HG03442 (cell line): ENCODE results near the gene ZC3H7A.
"Not testable (repeated sequence)": the region's sequence is repeated elsewhere in the genome, so short reads cannot be mapped to it uniquely, and the experiment has no call there.

ENCODE experiments used
- ATAC-seq: cut with Tn5 transposase; IDR thresholded peaks from one replicate; pipeline ENCODE4 v1.9.1; 2021; ENCODE audit warnings: mild to moderate bottlenecking, moderate library complexity; ENCODE audit not compliant: unreplicated experiment

The ZC3H7A gene

DNA sequence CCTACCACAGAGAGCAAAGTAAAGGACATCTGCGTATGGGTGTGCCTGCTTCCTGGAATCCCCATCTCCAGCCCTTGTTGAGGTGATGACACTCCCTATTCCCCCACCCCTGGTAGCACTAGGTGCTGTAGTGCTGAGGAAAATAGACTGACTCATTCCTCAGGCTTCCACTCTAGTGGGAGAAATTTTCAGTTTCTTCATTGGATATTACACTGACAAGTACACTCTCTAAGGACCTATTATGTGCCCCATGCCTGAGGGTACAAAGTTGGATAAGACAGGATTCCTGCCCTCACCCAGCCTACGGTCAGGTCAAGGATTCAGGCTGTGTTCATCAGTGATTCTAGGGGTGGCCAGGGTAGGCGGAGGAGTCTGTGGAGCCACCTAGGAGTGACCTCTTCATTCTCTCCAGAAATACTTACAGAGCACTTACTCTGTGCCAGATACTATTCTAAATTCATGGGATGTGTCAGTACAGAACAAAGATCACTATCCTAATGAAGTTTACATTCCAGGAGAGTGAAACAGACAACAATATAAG, 4.5 kb upstream of the ZC3H7A start:
- ATAC-seq: no peak

GRCh38 chr16:11800382-11800718, 3.3 kb upstream of the ZC3H7A start:
- ATAC-seq: no peak

DNA sequence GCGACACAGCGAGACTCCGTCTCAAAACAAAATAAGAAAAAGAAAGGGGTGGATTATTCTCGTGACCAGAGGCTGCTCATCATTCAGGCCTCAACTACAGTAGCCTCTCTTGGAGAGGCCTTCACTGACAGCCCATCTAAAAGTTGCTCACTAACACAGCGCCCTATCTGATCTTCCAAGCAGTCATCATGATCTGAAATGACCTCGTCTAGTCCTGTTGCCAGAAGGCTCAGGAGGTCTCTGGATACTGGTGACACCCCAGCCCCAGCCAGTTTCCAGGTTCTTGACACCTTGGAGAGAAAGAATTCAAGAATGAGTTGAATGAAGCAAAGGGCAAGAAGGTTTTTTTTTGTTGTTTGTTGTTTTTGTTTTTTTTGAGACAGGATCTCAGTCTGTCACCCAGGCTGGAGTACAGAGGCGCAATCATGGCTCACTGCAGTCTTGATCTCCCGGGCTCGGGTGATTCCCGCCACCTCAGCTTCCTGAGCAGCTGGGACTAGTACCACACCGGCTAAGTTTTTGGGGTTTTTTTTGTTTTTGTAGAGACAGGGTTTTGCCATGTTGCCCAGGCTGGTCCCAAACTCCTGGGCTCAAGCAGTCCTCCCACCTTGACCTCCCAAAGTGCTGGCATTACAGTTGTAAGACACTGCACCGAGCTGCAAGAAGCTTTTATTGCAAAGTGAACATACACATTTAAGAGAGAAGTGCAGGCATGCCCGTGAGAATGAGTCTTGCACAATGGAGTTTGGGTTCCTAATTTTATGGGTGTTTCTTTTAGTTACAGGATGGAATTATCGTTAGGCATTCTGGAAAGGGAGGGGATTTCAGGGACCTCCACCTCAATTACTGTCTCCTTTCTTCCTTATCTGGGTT, 2.7 kb upstream of the ZC3H7A start:
- no peak for ATAC-seq

DNA sequence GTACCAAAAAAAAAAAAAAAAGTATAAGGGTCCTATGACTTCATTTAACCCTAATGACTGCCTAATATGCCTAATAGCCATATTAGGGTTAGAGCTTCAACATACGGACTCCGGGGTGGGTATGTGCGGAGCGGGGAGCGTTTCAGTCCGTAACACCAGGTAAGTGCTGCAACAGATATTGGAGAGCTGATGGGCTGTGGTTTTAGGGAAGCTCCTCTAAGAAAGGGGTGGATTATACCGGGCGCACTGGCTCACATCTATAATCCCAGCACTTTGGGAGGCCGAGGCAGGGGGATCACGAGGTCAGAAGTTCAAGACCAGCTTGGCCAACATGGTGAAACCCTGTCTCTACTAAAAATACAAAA, 1.9 kb upstream of the ZC3H7A start:
- no peak for ATAC-seq

- no peak for ATAC-seq
These were observed 870 bp upstream of the ZC3H7A start for GRCh38 chr16:11797957-11798299.

GRCh38 chr16:11796227-11797165, 562 bp downstream of the ZC3H7A start:
- no peak for ATAC-seq

GRCh38 chr16:11795887-11796226, 1.2 kb downstream of the ZC3H7A start:
- ATAC-seq: no peak

DNA sequence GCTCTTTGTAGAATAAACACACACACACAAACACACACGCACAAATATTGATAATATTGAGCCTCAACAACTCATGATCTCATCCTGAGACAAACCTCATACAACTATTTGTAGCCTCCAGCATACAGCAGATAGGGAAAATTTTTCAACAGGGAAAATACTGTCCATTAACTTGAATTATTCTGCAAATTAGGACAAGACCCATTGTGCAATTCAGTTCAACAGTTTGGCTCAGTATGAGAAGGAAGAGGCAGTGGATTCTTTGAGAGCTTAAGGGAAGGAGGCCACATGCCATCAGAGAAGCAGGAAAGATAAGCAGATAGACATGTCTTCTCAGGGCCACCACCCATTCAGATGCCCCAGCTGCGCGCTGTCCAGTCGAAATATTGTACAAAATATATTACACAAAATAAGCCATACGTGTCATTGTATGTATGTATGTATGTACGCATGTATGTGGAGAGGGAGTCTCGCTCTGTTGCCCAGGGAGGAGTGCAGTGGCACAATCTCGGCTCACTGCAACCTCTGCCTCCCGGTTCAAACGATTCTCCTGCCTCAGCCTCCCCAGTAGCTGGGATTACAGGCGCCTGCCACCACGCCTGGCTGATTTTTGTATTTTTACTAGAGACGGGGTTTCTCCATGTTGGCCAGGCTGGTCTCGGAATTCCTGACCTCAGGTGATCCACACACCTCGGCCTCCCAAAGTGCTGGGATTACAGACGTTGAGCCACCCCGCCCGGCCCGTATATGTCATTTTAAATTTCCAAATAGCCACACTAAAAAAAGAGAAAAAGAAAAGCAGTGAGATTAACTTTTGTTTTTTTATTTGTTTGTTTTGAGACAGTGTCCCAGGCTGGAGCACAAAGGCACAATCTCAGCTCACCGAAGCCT, 1.8 kb downstream of the ZC3H7A start:
- ATAC-seq: no peak

GRCh38 chr16:11794447-11794846, 2.6 kb downstream of the ZC3H7A start:
- no peak for ATAC-seq

- ATAC-seq: no peak
These were observed 3.2 kb downstream of the ZC3H7A start for GRCh38 chr16:11793840-11794239.

DNA sequence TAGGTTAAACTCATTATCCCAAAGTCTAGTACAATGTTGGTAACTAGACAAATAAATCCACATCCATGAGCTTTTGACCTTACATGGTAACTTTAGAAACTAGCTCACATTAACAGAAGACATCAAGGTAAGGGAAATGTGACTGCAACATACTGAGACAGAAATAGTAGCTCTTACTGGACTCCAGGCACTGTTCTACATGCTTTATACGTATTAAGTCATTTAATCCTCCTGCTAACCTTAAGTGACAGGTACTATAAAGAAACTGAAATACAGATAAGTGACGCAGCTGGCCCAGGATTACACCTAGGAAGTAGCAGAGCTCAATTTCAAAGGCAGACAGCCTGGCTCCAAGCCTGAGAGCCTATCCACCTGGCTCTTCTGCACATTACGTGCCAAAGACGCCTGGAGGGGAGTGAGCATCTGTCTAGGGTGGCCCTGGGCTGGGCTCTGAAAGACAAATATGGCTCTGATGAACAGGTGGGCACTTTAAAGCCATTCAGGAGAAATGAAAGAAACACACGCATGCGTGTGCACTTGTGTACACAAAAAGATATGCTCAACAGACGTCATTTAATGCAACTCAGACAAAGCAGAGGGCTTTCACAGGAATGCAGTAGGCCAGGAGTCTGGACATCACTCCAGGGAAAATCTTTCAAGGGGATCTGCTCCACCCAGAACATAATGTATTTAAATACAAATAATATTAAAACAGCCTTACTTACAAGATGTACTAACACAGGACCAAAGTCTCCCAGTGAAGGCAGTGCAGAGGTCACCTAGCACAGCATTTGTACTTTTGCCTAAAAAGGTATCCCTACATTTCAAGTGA, 4.4 kb downstream of the ZC3H7A start:
- no peak for ATAC-seq

DNA sequence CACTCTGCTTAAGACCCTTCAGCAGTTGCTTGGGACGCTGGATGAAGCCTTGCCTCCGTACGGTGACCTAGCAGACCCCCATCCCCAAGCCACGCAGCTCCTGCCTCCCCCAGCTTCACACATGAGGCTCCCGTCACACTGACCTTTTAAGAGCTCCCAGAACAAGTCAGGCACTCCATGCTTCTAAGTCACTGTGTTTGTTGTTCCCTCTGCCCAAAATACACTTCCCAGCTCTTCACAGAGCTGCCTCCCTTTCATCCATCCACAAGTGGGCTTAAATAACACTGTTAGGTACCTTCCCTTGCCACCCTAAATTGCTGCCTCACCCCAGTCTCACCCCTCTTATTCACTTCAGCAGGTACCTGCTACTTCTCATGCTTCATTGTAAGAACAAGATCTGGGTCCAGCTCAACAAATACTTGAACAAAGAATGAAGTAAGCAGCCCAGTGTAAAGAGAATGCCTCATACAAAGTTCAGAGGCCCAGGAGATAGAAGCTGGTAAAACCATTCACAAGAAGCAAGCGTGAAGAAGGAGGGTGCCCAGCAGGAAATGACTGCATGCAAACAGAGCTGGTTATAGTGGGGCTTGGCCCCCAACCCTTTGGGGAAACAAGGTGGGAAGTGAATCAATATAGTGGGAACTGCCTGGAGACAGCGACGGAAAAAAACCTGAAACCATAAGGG, 5.8 kb downstream of the ZC3H7A start:
- no peak for ATAC-seq

DNA sequence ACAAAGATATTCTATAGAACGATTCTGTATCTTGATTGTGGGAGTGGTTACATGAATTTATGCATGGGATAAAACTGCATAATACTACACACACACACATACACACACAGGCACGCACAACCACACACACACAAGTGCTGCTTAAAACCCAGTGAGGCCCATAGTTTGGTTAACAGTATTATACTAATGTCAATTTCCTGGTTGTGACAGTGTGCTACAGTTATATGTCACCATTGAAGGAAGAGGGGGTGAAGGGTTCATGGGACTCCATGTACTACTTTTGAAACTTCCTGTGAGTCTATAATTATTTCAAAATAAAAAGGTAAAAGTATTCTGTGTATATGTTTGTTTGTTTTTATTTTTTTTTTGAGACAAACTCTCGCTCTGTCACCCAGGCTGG, 8.1 kb downstream of the ZC3H7A start:
- ATAC-seq: no peak

GRCh38 chr16:11784980-11785599, 12.0 kb downstream of the ZC3H7A start:
- not testable (repeated sequence) for ATAC-seq

GRCh38 chr16:11784381-11784780, 12.7 kb downstream of the ZC3H7A start:
- not testable (repeated sequence) for ATAC-seq

DNA sequence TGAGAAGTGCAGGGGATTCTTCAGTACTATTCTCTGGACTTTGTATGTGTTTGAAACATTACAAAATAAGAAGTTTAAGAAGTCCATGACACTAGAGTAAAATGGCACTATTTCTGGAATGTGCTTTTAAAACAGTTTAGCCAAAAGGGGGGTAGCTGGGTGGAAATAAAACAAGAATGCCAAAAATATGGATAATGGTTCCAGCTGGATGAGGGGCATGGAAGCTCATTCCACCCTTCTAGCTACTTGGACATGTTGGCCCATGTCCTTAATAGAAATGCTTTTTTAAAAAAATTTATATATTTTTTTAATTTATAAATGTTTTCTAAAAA, 13.1 kb downstream of the ZC3H7A start:
- no peak for ATAC-seq

DNA sequence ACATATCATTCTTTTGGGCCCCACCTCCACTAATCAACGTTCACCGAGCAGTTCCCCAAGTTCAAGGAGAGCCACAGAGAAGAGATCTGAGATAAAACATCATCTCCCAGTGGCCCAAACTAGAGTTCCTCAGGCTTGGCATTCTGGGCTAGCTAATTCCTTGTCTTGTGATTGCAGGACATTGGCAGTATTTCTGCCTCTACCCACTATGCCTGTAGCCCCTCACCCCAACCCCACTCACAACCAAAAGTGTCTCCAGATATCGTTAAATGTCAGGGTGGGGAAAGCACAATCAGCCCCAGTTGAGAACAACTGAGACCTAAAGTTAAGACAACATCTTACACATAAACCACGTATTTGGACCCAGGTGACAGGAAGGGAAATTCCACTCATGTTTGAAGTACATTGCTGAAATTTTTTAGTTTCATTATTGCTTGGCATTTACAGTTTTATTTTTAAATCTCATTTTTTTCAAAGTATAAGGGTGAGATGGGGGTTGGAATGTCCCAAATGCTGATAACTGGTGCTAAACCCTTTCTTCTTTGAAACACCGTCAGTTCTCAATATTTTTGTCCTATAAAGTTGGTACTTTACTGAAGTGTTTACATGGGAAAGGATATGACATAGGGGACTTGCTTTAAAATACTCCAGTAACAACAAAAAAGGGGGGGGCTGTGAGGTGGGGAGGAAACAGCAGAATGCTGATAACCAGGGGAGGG, 13.6 kb downstream of the ZC3H7A start:
- ATAC-seq: peak; percentile 56

GRCh38 chr16:11781773-11782172, 15.3 kb downstream of the ZC3H7A start:
- ATAC-seq: no peak
